ENCODE data around the gene LBR.

DNA sequence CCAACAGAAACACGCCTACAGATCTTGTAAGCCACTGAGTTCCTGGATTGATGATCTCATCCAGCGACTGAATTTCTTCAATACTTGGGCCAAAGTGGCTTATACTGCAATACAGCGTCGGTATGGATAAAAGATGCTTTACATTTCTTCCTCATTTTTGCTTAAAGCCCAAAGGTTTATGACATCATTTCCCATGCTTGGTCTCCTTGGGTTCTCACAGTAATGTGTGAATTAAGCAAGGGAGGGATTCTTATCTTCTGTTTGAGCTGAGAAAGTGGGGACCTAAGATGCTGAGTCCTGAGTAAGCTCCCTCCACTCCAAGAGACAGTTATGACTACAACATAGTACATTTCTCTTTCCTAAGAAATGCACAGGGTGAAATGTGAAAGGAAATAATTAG lies 39.5 kb downstream of the LBR start:
- no peak for TF ChIP-seq ZNF565 (CRISPR knock-in tag; conservative IDR thresholded peaks at IDR 0.05; ENCODE audit: low read depth)
- TF ChIP-seq OSR1 (CRISPR knock-in tag; IDR thresholded peaks at IDR 0.05), result no peak
- no peak for TF ChIP-seq ZNF8 (CRISPR knock-in tag; IDR thresholded peaks at IDR 0.05)
- TF ChIP-seq SNAI2 (CRISPR knock-in tag; IDR thresholded peaks at IDR 0.05), result no peak
